Measurements from ENCODE around the gene ZBP1. TPM values are rescaled to one million over a fixed set of nuclear protein-coding genes. Genes with fewer than 3 reads are reported as not detected.

ZBP1 gene
- total RNA-seq, 1 experiment from 2014 or later = not detected

- ChIA-PET CTCF (no interaction called here), POLR2A (ENCODE audit: unreplicated experiment) (no interaction called here)
- no peaks in the 10 kb centered on the region for H3K9me3 ChIP-seq (ENCODE audit: insufficient read depth, low read depth)
- H4K20me1 ChIP-seq (ENCODE audit: insufficient read depth) = peaks cover 95% of the 10 kb centered on the region
- no peak for TF ChIP-seq EZH2 (IDR thresholded peaks at IDR 0.05; ENCODE audit: low read depth)
- TF ChIP-seq, protein P1, sequence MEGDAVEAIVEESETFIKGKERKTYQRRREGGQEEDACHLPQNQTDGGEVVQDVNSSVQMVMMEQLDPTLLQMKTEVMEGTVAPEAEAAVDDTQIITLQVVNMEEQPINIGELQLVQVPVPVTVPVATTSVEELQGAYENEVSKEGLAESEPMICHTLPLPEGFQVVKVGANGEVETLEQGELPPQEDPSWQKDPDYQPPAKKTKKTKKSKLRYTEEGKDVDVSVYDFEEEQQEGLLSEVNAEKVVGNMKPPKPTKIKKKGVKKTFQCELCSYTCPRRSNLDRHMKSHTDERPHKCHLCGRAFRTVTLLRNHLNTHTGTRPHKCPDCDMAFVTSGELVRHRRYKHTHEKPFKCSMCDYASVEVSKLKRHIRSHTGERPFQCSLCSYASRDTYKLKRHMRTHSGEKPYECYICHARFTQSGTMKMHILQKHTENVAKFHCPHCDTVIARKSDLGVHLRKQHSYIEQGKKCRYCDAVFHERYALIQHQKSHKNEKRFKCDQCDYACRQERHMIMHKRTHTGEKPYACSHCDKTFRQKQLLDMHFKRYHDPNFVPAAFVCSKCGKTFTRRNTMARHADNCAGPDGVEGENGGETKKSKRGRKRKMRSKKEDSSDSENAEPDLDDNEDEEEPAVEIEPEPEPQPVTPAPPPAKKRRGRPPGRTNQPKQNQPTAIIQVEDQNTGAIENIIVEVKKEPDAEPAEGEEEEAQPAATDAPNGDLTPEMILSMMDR (conservative IDR thresholded peaks at IDR 0.05) = no peak
- no peaks in the 10 kb centered on the region for H3K9me2 ChIP-seq (ENCODE audit: insufficient read depth)
- H3K4me3 ChIP-seq = no peak overlapping the region
- H3K79me2 ChIP-seq (ENCODE audit: low read depth) = peaks cover 98% of the 10 kb centered on the region
- no peak overlapping the region for H3K27ac ChIP-seq
- no peak for DNase-seq
- no peaks in the 10 kb centered on the region for H3K27me3 ChIP-seq (ENCODE audit: insufficient read depth, low read depth)
- no TSS peak for BruUV-seq (replicated peaks)
- no peaks in the 10 kb centered on the region for H3K4me1 ChIP-seq (replicated peaks; ENCODE audit: insufficient read depth)
- H2AFZ ChIP-seq = no peak overlapping the region
- H3F3A ChIP-seq (ENCODE audit: insufficient read depth, low read depth) = peaks cover 26% of the 10 kb centered on the region; the same call in 1 of the 2 replicates
- intact Hi-C loops (cut with micrococcal nuclease; ENCODE audit: unreplicated experiment) = no loop called here
- peaks cover 16% of the 10 kb centered on the region for H3K36me3 ChIP-seq (ENCODE audit: low read depth)
- H3K4me2 ChIP-seq = no peak overlapping the region
Measured at GRCh38 chr20:57664476-57664875, 44.2 kb upstream of the ZBP1 start.

DNA sequence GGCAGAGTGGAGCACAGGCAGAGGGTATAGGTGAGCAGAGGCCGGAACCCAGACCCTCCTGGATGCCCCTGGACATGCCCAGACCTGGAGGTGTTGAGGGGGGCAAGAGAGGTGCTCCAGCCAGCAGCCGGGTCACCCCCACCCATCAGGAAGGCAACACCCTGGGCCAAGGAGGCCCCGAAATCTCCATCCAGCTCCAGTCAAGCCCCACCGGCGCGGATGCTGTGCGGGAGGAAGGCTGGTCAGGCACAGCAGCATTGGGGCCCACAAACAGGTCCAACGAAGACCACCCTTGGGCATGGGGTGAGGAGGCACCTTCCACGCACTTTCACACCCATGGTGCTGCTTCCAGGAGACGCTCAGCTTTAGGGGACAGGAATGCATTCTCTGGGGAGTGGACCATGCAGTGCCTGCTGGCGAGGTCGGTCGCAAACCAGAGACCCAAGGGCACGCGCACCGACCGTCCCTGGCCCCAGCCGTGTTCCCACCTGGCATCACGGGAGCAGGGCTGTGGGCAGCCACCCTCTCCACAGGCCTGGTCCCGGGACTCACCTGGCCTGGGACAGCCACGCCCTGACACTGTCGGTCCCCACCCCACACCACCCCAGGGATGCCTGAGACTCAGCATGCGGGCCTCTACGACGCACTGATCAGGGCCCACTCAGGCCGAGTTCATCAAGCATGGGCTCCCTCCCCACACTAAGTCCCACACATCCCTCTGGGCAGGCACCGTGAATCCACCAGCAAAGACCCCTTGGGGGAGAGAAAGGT is 43.6 kb upstream of the ZBP1 start:
- H3K4me3 ChIP-seq = no peak overlapping the region
- BruUV-seq (replicated peaks) = no TSS peak
- peaks cover 30% of the 10 kb centered on the region; the same call in 1 of the 2 replicates for H3F3A ChIP-seq (ENCODE audit: insufficient read depth, low read depth)
- H3K4me2 ChIP-seq = no peak overlapping the region
- H2AFZ ChIP-seq = no peak overlapping the region
- intact Hi-C loops (cut with micrococcal nuclease; ENCODE audit: unreplicated experiment) = no loop called here
- no peak overlapping the region for H3K27ac ChIP-seq
- H3K36me3 ChIP-seq (ENCODE audit: low read depth) = peaks cover 20% of the 10 kb centered on the region
- TF ChIP-seq, protein P1 (conservative IDR thresholded peaks at IDR 0.05) = no peak
- no peak for TF ChIP-seq EZH2 (IDR thresholded peaks at IDR 0.05; ENCODE audit: low read depth)
- H4K20me1 ChIP-seq (ENCODE audit: insufficient read depth) = peaks cover 97% of the 10 kb centered on the region
- CTCF ChIA-PET = no interaction called here
- POLR2A ChIA-PET (ENCODE audit: unreplicated experiment) = no interaction called here
- no peaks in the 10 kb centered on the region for H3K9me2 ChIP-seq (ENCODE audit: insufficient read depth)
- H3K27me3 ChIP-seq (ENCODE audit: insufficient read depth, low read depth) = no peaks in the 10 kb centered on the region
- no peak for DNase-seq
- no peaks in the 10 kb centered on the region for H3K4me1 ChIP-seq (replicated peaks; ENCODE audit: insufficient read depth)
- no peaks in the 10 kb centered on the region for H3K9me3 ChIP-seq (ENCODE audit: insufficient read depth, low read depth)
- H3K79me2 ChIP-seq (ENCODE audit: low read depth) = peaks cover 99% of the 10 kb centered on the region

DNA sequence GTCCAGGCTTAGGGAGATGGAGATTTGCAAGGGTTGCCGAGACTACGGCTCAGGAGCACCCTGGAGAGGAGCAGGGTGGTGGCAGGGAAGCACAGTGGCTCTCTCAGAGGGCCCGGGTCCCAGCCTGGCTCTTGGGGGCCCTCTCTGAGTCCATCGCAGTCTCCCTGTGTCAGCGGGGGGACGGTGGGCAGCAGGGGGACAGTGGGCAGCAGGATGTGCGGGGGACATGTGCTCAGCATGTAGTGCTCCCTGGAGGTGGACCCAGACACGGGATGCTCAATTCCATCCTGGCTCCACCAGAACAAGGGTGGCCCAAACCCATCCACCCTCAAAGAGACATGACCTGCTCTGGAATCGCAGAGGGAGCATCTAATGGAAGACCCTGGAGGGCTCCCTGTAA is 43.0 kb upstream of the ZBP1 start:
- intact Hi-C loops (cut with micrococcal nuclease; ENCODE audit: unreplicated experiment) = no loop called here
- peaks cover 94% of the 10 kb centered on the region for H4K20me1 ChIP-seq (ENCODE audit: insufficient read depth)
- no peak overlapping the region for H3K27ac ChIP-seq
- TF ChIP-seq, protein P1 (conservative IDR thresholded peaks at IDR 0.05) = no peak
- no peak for TF ChIP-seq EZH2 (IDR thresholded peaks at IDR 0.05; ENCODE audit: low read depth)
- no TSS peak for BruUV-seq (replicated peaks)
- DNase-seq = no peak
- H3K36me3 ChIP-seq (ENCODE audit: low read depth) = peaks cover 22% of the 10 kb centered on the region
- CTCF ChIA-PET = no interaction called here
- POLR2A ChIA-PET (ENCODE audit: unreplicated experiment) = no interaction called here
- H2AFZ ChIP-seq = no peak overlapping the region
- peaks cover 98% of the 10 kb centered on the region for H3K79me2 ChIP-seq (ENCODE audit: low read depth)
- H3K4me1 ChIP-seq (replicated peaks; ENCODE audit: insufficient read depth) = no peaks in the 10 kb centered on the region
- no peak overlapping the region for H3K4me3 ChIP-seq
- no peak overlapping the region for H3K4me2 ChIP-seq
- no peaks in the 10 kb centered on the region for H3K9me2 ChIP-seq (ENCODE audit: insufficient read depth)
- peaks cover 34% of the 10 kb centered on the region; the same call in 1 of the 2 replicates for H3F3A ChIP-seq (ENCODE audit: insufficient read depth, low read depth)
- no peaks in the 10 kb centered on the region for H3K9me3 ChIP-seq (ENCODE audit: insufficient read depth, low read depth)
- H3K27me3 ChIP-seq (ENCODE audit: insufficient read depth, low read depth) = no peaks in the 10 kb centered on the region

Measured in PC-9 (cell line).